ENCODE data around the gene PDGFRB. TPM values are rescaled to one million over a fixed set of nuclear protein-coding genes. Genes with fewer than 3 reads are reported as not detected.

The PDGFRB gene
- total and polyA plus RNA-seq, 9 of the 15 experiments (the other 6 are each of a cell fraction or from before 2014, with no cell fraction given) = 0.01 to 1.5 (median 0.09) TPM; not detected in 3

DNA sequence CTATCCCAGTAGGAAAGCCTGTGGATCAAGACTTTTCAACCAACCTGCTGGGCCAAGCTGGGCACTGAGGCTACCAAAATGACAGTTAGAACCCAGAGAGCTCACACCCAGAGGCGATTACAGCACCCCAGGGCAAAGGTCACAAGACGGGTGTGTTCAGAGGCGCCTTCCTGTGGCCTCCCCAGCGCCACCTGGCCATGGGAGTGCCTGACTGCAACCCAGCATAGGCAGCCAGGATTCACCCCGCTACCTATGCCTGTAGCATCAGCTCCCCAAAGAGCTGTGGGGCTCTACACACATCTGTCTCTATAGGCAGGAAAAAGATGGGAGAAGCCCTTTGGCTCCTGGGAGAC is 33.5 kb downstream of the PDGFRB start (continued):
- no peak for TF ChIP-seq HNRNPUL1 (IDR thresholded peaks at IDR 0.05; ENCODE audit: low read length)
- TF ChIP-seq GABPB2 (CRISPR knock-in tag; conservative IDR thresholded peaks at IDR 0.05) = no peak
- TF ChIP-seq ETV1 (tag; conservative IDR thresholded peaks at IDR 0.05; ENCODE audit: low read depth) = peak; percentile 45; the same call in 1 of the 2 replicates
- no peak for TF ChIP-seq ATF1 (CRISPR knock-in tag; IDR thresholded peaks at IDR 0.05)
- TF ChIP-seq ATF1 (tag; IDR thresholded peaks at IDR 0.05) = 0 out of 2 replicates have a peak, but pooled peaks have one; percentile 23
- TF ChIP-seq RB1 (IDR thresholded peaks at IDR 0.05; ENCODE audit: low read depth) = peak; percentile 24; the same call in 1 of the 2 replicates
- TF ChIP-seq ZBED1 (IDR thresholded peaks at IDR 0.05) = no peak
- no peak for TF ChIP-seq ZNF778 (CRISPR knock-in tag; IDR thresholded peaks at IDR 0.05)
- TF ChIP-seq, protein P1, sequence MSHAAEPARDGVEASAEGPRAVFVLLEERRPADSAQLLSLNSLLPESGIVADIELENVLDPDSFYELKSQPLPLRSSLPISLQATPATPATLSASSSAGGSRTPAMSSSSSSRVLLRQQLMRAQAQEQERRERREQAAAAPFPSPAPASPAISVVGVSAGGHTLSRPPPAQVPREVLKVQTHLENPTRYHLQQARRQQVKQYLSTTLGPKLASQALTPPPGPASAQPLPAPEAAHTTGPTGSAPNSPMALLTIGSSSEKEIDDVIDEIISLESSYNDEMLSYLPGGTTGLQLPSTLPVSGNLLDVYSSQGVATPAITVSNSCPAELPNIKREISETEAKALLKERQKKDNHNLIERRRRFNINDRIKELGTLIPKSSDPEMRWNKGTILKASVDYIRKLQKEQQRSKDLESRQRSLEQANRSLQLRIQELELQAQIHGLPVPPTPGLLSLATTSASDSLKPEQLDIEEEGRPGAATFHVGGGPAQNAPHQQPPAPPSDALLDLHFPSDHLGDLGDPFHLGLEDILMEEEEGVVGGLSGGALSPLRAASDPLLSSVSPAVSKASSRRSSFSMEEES (CRISPR knock-in tag; IDR thresholded peaks at IDR 0.05) = no peak
- no peak for TF ChIP-seq TAF9B (IDR thresholded peaks at IDR 0.05; ENCODE audit: partially characterized antibody)
- no peak for TF ChIP-seq ZNF79 (CRISPR knock-in tag; IDR thresholded peaks at IDR 0.05; ENCODE audit: low read depth)
- TF ChIP-seq SMC3 (conservative IDR thresholded peaks at IDR 0.05; ENCODE audit: insufficient read depth, low read depth, low read length) = peak; percentile 68
- TF ChIP-seq L3MBTL2 (IDR thresholded peaks at IDR 0.05) = peak; percentile 14; the same call in 1 of the 2 replicates
- 0 out of 2 replicates have a peak, but pooled peaks have one; percentile 16 for TF ChIP-seq CXXC5 (CRISPR knock-in tag; IDR thresholded peaks at IDR 0.05)
- TF ChIP-seq, protein P2, sequence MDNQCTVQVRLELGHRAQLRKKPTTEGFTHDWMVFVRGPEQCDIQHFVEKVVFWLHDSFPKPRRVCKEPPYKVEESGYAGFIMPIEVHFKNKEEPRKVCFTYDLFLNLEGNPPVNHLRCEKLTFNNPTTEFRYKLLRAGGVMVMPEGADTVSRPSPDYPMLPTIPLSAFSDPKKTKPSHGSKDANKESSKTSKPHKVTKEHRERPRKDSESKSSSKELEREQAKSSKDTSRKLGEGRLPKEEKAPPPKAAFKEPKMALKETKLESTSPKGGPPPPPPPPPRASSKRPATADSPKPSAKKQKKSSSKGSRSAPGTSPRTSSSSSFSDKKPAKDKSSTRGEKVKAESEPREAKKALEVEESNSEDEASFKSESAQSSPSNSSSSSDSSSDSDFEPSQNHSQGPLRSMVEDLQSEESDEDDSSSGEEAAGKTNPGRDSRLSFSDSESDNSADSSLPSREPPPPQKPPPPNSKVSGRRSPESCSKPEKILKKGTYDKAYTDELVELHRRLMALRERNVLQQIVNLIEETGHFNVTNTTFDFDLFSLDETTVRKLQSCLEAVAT (IDR thresholded peaks at IDR 0.05) = no peak
- TF ChIP-seq ZNF263 (CRISPR knock-in tag; IDR thresholded peaks at IDR 0.05; ENCODE audit: borderline replicate concordance) = 0 out of 2 replicates have a peak, but pooled peaks have one; percentile 14
- no peak for TF ChIP-seq OTX1 (CRISPR knock-in tag; IDR thresholded peaks at IDR 0.05)
- TF ChIP-seq BHLHE40 (IDR thresholded peaks at IDR 0.05; ENCODE audit: low read length) = peak; percentile 33; the same call in 1 of the 2 replicates
- TF ChIP-seq ETV5 (CRISPR knock-in tag; IDR thresholded peaks at IDR 0.05; ENCODE audit: low read depth) = 0 out of 2 replicates have a peak, but pooled peaks have one; percentile 48
- no peak for TF ChIP-seq MEF2D (tag; conservative IDR thresholded peaks at IDR 0.05; ENCODE audit: low read depth)
- TF ChIP-seq ZNF311 (CRISPR knock-in tag; IDR thresholded peaks at IDR 0.05) = no peak
- TF ChIP-seq, protein P3, sequence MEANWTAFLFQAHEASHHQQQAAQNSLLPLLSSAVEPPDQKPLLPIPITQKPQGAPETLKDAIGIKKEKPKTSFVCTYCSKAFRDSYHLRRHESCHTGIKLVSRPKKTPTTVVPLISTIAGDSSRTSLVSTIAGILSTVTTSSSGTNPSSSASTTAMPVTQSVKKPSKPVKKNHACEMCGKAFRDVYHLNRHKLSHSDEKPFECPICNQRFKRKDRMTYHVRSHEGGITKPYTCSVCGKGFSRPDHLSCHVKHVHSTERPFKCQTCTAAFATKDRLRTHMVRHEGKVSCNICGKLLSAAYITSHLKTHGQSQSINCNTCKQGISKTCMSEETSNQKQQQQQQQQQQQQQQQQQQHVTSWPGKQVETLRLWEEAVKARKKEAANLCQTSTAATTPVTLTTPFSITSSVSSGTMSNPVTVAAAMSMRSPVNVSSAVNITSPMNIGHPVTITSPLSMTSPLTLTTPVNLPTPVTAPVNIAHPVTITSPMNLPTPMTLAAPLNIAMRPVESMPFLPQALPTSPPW (CRISPR knock-in tag; IDR thresholded peaks at IDR 0.05) = peak; percentile 10; the same call in 1 of the 2 replicates
- no peak for TF ChIP-seq NCOA6 (IDR thresholded peaks at IDR 0.05)
- TF ChIP-seq, protein P4, sequence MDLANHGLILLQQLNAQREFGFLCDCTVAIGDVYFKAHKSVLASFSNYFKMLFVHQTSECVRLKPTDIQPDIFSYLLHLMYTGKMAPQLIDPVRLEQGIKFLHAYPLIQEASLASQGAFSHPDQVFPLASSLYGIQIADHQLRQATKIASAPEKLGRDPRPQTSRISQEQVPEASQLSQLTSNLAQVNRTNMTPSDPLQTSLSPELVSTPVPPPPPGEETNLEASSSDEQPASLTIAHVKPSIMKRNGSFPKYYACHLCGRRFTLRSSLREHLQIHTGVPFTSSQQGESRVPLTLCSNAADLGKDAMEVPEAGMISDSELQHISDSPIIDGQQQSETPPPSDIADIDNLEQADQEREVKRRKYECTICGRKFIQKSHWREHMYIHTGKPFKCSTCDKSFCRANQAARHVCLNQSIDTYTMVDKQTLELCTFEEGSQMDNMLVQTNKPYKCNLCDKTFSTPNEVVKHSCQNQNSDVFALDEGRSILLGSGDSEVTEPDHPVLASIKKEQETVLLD (IDR thresholded peaks at IDR 0.05) = peak; percentile 30; the same call in 1 of the 2 replicates
- TF ChIP-seq NR2C1 (IDR thresholded peaks at IDR 0.05) = peak; percentile 93
- TF ChIP-seq NR2C1 (tag; IDR thresholded peaks at IDR 0.05) = peak; percentile 96
